GM12875 (cell line): Measurements from ENCODE around the gene TBC1D22A.

Source experiments
- H3K4me3 ChIP-seq: one replicate; pipeline ENCODE4 v1.5.1; 2011; ENCODE audit warnings: low read depth, low read length, control low read depth
- CTCF ChIP-seq: IDR thresholded peaks from 2 replicates; pipeline ENCODE4 v1.5.1; 2011; ENCODE audit warnings: low read depth, mild to moderate bottlenecking, control low read depth, inconsistent platforms, low read length, moderate library complexity, borderline replicate concordance; ENCODE audit not compliant: insufficient read depth

TBC1D22A gene

DNA sequence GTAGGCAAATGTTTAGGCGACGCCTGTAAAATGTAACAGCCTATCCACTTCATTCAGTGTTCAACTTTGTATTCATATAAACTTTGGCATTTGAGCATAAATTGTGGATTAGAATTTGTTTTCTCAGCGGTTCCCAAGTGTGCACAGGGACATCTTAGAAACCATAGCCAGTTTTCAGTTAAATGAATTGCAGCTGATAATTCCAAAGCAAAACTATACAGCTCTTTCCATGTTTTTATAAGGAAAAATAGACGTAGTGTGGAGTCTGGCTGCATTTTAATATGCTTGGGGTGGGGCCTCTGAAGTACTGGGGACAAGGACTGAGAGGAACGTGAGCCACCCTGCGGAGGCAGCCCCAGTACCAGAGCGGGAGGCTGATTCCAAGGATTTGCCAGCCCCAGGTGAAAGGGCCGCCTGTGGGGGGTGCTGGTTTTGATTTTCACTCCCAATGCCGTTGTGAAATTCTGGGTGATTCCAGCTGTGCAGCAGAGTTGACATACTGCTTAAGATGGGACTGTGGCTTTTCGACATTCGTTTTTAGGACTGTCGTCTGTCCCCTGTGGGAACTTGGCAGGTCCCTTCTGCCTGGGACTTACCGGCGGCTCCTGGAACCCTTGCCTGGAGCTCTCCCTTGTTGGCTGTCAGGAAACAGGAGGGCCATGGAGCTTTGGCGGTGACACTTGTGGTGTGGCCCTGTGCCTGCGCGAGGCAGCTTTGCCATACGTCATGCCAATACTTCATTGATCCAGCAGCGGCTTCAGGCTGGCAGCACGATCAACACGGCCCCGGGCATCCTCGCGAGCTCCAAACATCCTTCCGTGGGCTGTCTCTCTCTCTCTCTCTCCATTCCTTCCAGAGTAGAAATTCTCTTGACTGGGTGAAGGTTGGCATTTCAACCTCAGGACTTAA lies 370.9 kb downstream of the TBC1D22A start:
- TF ChIP-seq CTCF = no peak
- no peak overlapping the region for H3K4me3 ChIP-seq

GRCh38 chr22:47134222-47134621 lies 371.8 kb downstream of the TBC1D22A start:
- TF ChIP-seq CTCF = no peak

GRCh38 chr22:47135338-47135737 lies 372.9 kb downstream of the TBC1D22A start:
- TF ChIP-seq CTCF = no peak
- H3K4me3 ChIP-seq = no peak overlapping the region

More at GRCh38 chr22:47134222-47134621, 371.8 kb downstream of the TBC1D22A start:
- H3K4me3 ChIP-seq = no peak overlapping the region

DNA sequence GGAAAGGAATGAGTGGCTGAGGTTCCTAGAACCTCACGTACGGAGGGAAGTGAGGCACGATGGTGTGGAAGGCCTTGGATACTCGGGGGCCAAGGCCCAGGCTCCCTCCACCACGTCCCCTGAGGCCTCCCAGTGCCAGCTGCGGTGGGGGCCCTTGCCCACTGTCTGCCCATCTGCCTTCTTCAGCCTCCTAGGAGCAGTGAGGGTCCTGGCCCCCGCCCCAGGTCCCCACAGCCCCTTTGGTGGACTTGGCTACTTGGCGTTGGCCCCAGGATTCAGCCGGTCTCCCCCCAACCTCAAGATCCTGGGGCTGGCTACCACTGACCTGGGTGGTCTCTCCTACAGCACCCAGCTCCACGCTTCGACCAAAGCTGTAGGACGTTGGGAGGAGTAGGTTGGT lies 373.6 kb downstream of the TBC1D22A start:
- no peak for TF ChIP-seq CTCF
- no peak overlapping the region for H3K4me3 ChIP-seq

- TF ChIP-seq CTCF = no peak
- H3K4me3 ChIP-seq = no peak overlapping the region
These were observed 374.2 kb downstream of the TBC1D22A start for GRCh38 chr22:47136671-47137070.

DNA sequence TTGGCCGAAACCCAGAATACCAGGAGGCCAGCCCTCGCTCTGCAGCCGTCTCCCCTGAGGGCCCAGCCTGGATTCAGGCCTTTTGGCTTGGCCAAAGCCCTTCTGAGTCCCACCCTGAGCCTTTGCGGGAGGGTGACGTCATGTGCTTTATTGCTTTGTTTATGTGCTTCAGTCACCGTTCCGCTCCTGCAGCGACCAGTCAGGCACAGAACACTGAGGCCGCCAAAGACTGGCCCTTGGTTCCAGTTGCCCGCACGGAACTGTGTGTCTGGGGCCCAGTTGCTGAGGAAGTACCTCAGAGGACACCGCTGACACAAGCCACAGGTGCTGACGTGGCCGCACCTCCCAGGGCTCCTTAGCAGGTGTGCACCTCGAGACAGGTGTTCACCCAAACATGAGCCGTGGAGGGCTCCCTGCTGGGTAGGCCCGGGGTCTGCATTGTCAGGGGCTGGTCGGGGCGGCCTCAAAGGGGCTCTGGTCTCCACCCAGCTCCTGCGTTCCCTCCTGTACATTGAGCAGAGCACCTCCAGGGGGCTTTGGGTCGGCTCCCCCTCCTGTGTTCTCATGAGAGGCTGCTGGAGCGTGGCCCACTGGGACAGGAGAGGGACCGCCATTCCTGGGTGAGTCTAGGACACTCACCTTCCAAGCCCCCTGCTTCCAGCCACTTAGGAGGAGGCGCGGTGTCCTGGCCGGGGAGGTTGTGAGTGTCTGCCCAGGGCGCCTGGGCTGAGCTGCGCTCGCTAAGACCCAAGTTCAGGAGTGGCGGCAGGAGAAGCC lies 376.8 kb downstream of the TBC1D22A start:
- no peak for TF ChIP-seq CTCF
- no peak overlapping the region for H3K4me3 ChIP-seq
